Lower lobe of right lung (tissue), 2 donors: ENCODE measurements around the gene TANC1. TPM values are rescaled to one million over a fixed set of nuclear protein-coding genes. Genes with fewer than 3 reads are reported as not detected.

ENCODE experiments used
- ATAC-seq, 2 donors: fragments of 200-7000 bp; cut with Tn5 transposase; one replicate each; pipeline ENCODE4 v1.9.1; 2020 to 2022; ENCODE audit warnings: mild to moderate bottlenecking in 2 of 2, moderate library complexity in 2 of 2
- DNase-seq: peaks from one replicate; pipeline ENCODE4 v3.0.0-alpha.2; 2020
- H3K27ac ChIP-seq: fragments of 200-600 bp; one replicate; pipeline ENCODE4 v1.8.0; 2022
- H3K27me3 ChIP-seq: fragments of 200-600 bp; one replicate; pipeline ENCODE4 v1.8.0; 2022; ENCODE audit warnings: low read depth
- H3K36me3 ChIP-seq: fragments of 200-600 bp; one replicate; pipeline ENCODE4 v1.8.0; 2022; ENCODE audit warnings: mild to moderate bottlenecking
- H3K4me1 ChIP-seq: fragments of 200-600 bp; one replicate; pipeline ENCODE4 v1.8.0; 2022
- H3K4me3 ChIP-seq: fragments of 200-600 bp; one replicate; pipeline ENCODE4 v1.8.0; 2022; ENCODE audit warnings: mild to moderate bottlenecking
- H3K9me3 ChIP-seq: fragments of 200-600 bp; one replicate; pipeline ENCODE4 v1.8.0; 2022
- intact Hi-C: fragments of 100-400 bp; cut with DNase I; formaldehyde crosslinking; loops from one replicate; pipeline ENCODE4 v1.11.0; 2022
- total RNA-seq: library from RNA; stranded (reverse); fragmentation: NEBNext Ultra II Directional; extraction: Animal tissue kit (Norgen Biotek cat#: 25700); gene quantifications from one replicate; pipeline ENCODE4 v1.2.1, GENCODE V29; 2021
- TF ChIP-seq, protein P1 (sequence below): fragments of 200-600 bp; IDR thresholded peaks from one replicate; pipeline ENCODE4 v1.8.0; 2022; ENCODE audit warnings: antibody characterized with exemption, mild to moderate bottlenecking
- donor health status: DM: no; HTN: yes; CAD: no; lungs with severe emphysema.

Gene TANC1
- total RNA-seq, 1 donor from 2014 or later: 39.5 TPM

DNA sequence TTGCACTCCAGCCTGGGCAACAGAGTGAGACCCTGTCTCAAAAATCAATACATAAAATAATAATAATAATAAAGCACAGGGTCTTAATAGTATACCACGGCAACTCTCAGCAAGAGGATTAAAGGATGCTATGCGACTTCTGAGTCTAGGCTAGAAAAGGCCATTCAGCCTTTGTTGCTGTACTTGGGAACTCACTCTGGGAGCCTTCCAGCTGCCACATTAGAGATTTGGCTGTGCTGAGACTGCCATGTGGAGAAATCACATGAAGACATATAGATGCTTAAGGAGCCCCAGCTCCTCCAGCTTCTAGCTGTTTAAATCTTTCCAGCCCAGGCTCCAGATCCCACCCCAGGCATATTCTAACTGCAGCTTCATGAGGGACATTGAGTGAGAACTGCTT, 8.2 kb upstream of the TANC1 start:
- H3K36me3 ChIP-seq: no peaks in the 10 kb centered on the region
- H3K4me3 ChIP-seq: no peak overlapping the region
- TF ChIP-seq, protein P1, sequence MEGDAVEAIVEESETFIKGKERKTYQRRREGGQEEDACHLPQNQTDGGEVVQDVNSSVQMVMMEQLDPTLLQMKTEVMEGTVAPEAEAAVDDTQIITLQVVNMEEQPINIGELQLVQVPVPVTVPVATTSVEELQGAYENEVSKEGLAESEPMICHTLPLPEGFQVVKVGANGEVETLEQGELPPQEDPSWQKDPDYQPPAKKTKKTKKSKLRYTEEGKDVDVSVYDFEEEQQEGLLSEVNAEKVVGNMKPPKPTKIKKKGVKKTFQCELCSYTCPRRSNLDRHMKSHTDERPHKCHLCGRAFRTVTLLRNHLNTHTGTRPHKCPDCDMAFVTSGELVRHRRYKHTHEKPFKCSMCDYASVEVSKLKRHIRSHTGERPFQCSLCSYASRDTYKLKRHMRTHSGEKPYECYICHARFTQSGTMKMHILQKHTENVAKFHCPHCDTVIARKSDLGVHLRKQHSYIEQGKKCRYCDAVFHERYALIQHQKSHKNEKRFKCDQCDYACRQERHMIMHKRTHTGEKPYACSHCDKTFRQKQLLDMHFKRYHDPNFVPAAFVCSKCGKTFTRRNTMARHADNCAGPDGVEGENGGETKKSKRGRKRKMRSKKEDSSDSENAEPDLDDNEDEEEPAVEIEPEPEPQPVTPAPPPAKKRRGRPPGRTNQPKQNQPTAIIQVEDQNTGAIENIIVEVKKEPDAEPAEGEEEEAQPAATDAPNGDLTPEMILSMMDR: no peak
- DNase-seq (no peak), ATAC-seq (no peak)
- no peaks in the 10 kb centered on the region for H3K4me1 ChIP-seq
- no peak overlapping the region for H3K27ac ChIP-seq
- no peaks in the 10 kb centered on the region for H3K27me3 ChIP-seq
- intact Hi-C loops: no loop called here
- H3K9me3 ChIP-seq: no peaks in the 10 kb centered on the region

DNA sequence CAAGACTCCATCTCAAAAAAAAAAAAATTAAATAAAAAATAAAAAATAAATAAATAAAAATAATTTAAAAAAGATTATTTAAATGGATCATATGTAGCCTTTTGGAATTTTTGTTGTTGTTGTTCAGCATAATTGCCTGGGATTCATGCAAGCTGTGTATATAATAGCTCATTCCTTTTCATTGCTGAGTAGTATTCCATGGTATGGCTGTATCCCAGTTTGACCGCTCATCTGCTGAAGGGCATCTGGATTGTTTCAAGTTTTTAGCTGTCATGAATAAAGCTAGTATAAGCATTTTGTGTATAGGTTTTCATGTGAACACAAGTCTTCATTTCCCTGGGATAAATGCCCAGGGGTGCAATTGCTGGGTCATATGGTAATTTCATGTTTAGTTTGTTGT, 6.4 kb upstream of the TANC1 start:
- Histone ChIP-seq H3K27ac (no peak overlapping the region), H3K9me3 (no peaks in the 10 kb centered on the region), H3K4me1 (no peaks in the 10 kb centered on the region), H3K27me3 (no peaks in the 10 kb centered on the region), H3K36me3 (no peaks in the 10 kb centered on the region), H3K4me3 (no peak overlapping the region)
- DNase-seq: no peak
- intact Hi-C loops: no loop called here
- TF ChIP-seq, protein P1: no peak
- no peak for ATAC-seq

DNA sequence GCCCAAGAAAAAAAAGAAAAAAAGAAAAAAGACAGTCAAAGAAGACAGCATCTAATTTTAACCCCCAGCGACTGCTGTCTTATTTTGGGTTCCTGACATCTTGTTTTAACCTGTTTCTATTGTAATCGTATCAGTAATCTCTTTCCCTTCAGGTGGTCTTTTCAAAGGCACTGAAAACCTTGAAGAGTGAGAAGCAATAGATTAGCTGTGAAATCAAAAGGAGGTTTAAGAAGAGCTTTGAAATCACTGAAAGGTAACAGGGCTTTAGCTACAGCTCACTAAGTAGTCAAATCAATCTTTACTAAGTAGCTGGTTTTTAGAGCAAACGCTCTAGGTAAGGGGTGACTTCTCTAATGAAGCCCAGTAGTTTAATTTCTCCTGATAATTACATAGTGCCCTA, 5.4 kb upstream of the TANC1 start:
- Histone ChIP-seq H3K27ac (no peak overlapping the region), H3K27me3 (peaks cover 1% of the 10 kb centered on the region), H3K36me3 (no peaks in the 10 kb centered on the region), H3K4me1 (no peaks in the 10 kb centered on the region), H3K4me3 (no peak overlapping the region), H3K9me3 (no peaks in the 10 kb centered on the region)
- TF ChIP-seq, protein P1: no peak
- no peak for ATAC-seq
- DNase-seq: no peak
- intact Hi-C loops: no loop called here

DNA sequence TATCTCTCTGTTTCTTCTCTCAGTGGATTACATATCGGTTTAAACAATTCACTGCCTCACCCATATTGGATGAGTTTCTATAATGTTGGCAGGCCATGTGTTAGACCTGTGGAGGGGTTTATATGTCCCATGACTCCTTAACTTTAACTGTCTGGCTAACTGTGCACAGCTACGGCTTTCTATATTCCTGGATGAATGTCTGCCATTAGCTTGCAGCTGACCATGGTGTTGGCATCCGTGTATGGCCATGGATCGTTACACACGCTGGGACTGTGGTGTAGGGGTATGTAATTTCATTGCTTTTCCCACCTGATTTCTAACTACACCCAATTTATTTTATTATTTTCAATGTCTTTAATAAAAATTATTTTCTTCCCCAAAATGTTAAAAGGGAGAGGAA, 3.3 kb upstream of the TANC1 start:
- peaks cover 1% of the 10 kb centered on the region for H3K4me1 ChIP-seq
- H3K4me3 ChIP-seq: no peak overlapping the region
- intact Hi-C loops: no loop called here
- peaks cover 3% of the 10 kb centered on the region for H3K27me3 ChIP-seq
- no peaks in the 10 kb centered on the region for H3K9me3 ChIP-seq
- ATAC-seq (no peak), DNase-seq (no peak)
- no peaks in the 10 kb centered on the region for H3K36me3 ChIP-seq
- H3K27ac ChIP-seq: no peak overlapping the region
- TF ChIP-seq, protein P1: no peak

DNA sequence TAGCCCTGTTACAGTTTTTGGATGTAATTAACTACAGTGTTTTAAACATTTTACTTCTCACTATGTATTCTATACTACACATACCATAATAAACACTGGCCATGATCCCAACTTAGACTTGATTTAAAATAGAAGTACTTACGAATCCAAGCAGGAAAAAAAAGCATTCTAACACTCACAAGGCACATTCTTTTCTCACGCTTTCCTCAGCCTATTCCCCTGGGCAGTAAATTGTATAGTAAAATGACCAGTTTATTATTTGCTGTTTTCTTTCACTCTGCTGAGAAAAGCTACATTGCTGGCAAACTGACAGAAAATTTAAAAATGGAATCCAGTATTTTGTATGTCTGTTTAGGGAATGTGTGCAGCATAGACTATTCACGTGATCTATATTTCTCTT, 2.8 kb upstream of the TANC1 start:
- Histone ChIP-seq H3K27me3 (peaks cover 3% of the 10 kb centered on the region), H3K4me3 (no peak overlapping the region), H3K9me3 (no peaks in the 10 kb centered on the region), H3K27ac (peak overlapping the region; percentile 25), H3K4me1 (peaks cover 7% of the 10 kb centered on the region), H3K36me3 (no peaks in the 10 kb centered on the region)
- ATAC-seq (no peak), DNase-seq (no peak)
- intact Hi-C loops: no loop called here
- TF ChIP-seq, protein P1: no peak

DNA sequence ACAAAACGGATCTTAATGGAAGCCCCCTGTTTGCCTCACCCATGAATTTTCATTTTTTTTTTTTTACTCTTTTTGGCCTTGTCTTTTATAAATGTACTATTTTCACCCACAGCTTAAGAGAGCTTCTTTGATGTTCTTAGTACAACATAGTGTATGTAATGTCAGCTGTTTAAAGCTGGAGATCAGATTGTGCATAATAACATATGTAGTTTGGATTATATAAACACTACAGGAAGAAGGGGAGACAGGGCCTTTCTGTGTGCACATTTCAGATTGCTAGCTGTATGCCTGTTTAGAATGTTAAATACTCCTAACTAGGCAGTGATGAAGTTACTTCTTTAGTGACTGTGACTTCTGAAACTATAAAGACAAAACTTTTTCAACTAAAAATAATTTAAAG, 2.1 kb upstream of the TANC1 start:
- intact Hi-C loops: no loop called here
- Histone ChIP-seq H3K36me3 (no peaks in the 10 kb centered on the region), H3K27me3 (peaks cover 3% of the 10 kb centered on the region), H3K9me3 (no peaks in the 10 kb centered on the region), H3K4me1 (peaks cover 13% of the 10 kb centered on the region), H3K27ac (peak overlapping the region; percentile 25), H3K4me3 (no peak overlapping the region)
- DNase-seq: no peak
- no peak for ATAC-seq
- TF ChIP-seq, protein P1: no peak
